ENCODE data around the gene GATAD2A. TPM values are rescaled to one million over a fixed set of nuclear protein-coding genes. Genes with fewer than 3 reads are reported as not detected.

GATAD2A gene
- total and polyA plus RNA-seq, 2 of the 13 experiments (the other 11 are each of a cell fraction or from before 2014, with no cell fraction given), result 16.8 to 28.6 TPM

DNA sequence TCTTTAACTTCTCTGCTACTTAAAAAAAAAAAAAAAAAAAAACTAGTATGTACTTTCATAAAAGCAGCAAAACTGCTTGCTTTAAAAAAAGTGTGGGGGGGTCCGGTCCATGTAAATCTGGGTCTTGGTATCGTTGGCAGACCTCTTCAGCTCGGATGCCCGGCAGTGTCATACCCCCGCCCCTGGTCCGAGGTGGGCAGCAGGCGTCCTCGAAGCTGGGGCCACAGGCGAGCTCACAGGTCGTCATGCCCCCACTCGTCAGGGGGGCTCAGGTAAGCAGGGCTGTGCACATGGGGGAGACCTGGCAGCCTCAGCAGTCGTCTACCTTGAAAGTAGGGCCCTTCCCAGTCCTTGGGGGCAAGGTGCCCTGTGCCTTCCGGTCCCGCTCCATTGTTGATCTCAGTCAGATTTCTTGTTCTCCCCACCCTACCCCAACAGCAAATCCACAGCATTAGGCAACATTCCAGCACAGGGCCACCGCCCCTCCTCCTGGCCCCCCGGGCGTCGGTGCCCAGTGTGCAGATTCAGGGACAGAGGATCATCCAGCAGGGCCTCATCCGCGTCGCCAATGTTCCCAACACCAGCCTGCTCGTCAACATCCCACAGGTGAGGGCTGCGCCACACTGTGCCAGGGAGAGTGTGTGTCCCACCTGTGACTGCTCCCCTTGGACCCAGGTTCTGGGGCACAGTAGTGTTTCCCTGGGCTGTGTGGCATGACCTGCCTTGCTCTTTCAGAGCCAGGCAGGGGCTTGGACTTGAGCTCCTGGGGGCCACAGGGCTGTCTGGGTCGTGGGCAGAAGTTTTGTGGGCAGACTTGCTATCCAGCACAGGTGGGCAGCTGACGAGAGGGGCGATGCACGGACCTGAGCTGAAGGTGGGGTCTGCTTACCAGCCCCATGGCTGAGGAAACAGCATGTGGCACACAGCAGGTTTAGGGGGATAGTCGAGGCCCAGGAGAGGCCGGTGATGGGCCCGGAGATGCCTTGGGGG lies 90.4 kb downstream of the GATAD2A start:
- Histone ChIP-seq H3K4me2 (ENCODE audit: low read depth, low read length) (no peak overlapping the region), H3K4me1 (ENCODE audit: insufficient read depth, low read length) (no peaks in the 10 kb centered on the region), H3K27ac (ENCODE audit: extremely low read length, insufficient read depth, low read length) (no peak overlapping the region), H3K9me3 (ENCODE audit: low read length) (no peaks in the 10 kb centered on the region), H4K20me1 (ENCODE audit: insufficient read depth, low read length) (no peaks in the 10 kb centered on the region), H3K9ac (ENCODE audit: insufficient read depth, low read depth, low read length) (no peak overlapping the region), H3K27me3 (ENCODE audit: control insufficient read depth in 1 of 2, insufficient read depth in 2 of 2, low read length in 2 of 2) (no peaks in the 10 kb centered on the region; a peak in 1 of 5 replicates), H3K36me3 (replicated peaks in 1 of 2; ENCODE audit: control insufficient read depth in 1 of 2, insufficient read depth in 2 of 2, low read length in 2 of 2) (peaks cover 31 to 81% of the 10 kb centered on the region in 2 experiments; a peak in 4 of 5 replicates), H3K4me3 (replicated peaks in 1 of 3; ENCODE audit: insufficient read depth in 1 of 3, low read depth in 2 of 3, low read length in 3 of 3) (no peak overlapping the region), H3K79me2 (ENCODE audit: insufficient read depth, low read length) (peaks cover 2% of the 10 kb centered on the region), H2AFZ (ENCODE audit: low read length) (no peak overlapping the region)
- ATAC-seq (no peak), FAIRE-seq (no peak), DNase-seq (ENCODE audit: low spot score) (no peak)
- intact Hi-C loops (cut with micrococcal nuclease; ENCODE audit: unreplicated experiment) (no loop called here), in situ Hi-C loops (cut with HindIII; ENCODE audit: extremely low pct_ligation_motif_present, low pct_unique_long_range_greater_than_20kb) (no loop called here)
- no TSS peak for BruUV-seq (replicated peaks)
- ChIA-PET POLR2A (no interaction called here), CTCF (ENCODE audit: low intra/inter-chr PET ratio, low total read pairs) (no interaction called here)
- WGBS (ENCODE audit: low lambda C conversion rate), result 93% methylated on average over 23 of the region's 30 CpGs
- TF ChIP-seq, protein P1, sequence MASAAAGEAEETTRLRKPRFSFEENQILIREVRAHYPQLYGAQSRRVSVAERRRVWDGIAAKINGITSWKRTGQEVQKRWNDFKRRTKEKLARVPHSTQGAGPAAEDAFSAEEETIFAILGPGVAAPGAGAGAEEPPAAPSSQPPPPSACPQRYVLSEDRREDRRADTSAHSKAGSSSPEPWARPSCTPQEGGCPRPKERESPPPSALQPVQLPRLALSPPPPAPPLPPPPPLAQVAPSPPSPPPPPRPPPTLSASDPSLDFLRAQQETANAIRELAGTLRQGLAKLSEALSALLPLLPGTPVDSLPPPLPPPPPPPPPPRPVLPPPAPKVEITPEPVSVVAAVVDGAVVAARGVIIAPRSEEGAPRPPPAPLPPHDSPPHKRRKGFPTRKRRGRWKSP (CRISPR knock-in tag; IDR thresholded peaks at IDR 0.05), result no peak
- TF ChIP-seq HDAC1 (CRISPR knock-in tag; IDR thresholded peaks at IDR 0.05) (no peak), AGO2 (optimal IDR thresholded peaks at IDR 0.05; ENCODE audit: low read depth, low read length) (peak; percentile 72), RBM22 (optimal IDR thresholded peaks at IDR 0.05; ENCODE audit: low read length) (peak; percentile 29)
